Stimulated activated CD8-positive, alpha-beta memory T cell treated with anti-CD3 and anti-CD28 coated beads, Interleukin-15, amount 100 ng/mL, for 48 hours (primary cell): ENCODE results near the gene TBC1D2.

Source experiments
- DNase-seq, 2 donors: peaks; one replicate each; pipeline ENCODE4 v3.0.0-alpha.2; 2020; ENCODE audit warnings: low read depth in 2 of 2

Gene TBC1D2

GRCh38 chr9:98172604-98173003, 82.8 kb downstream of the TBC1D2 start:
- no peak for DNase-seq

GRCh38 chr9:98171176-98171925, 84.1 kb downstream of the TBC1D2 start:
- no peak for DNase-seq

GRCh38 chr9:98168941-98169488, 86.4 kb downstream of the TBC1D2 start:
- no peak for DNase-seq

GRCh38 chr9:98168153-98168780, 87.2 kb downstream of the TBC1D2 start:
- no peak for DNase-seq

GRCh38 chr9:98164912-98165311, 90.5 kb downstream of the TBC1D2 start:
- no peak for DNase-seq

GRCh38 chr9:98162613-98163012, 92.8 kb downstream of the TBC1D2 start:
- no peak for DNase-seq

GRCh38 chr9:98161851-98162250, 93.6 kb downstream of the TBC1D2 start:
- no peak for DNase-seq

GRCh38 chr9:98159790-98160189, 95.7 kb downstream of the TBC1D2 start:
- DNase-seq, result no peak

GRCh38 chr9:98159301-98159700, 96.1 kb downstream of the TBC1D2 start:
- DNase-seq, result no peak

- DNase-seq, result no peak
Observed at GRCh38 chr9:98158071-98158831, 97.2 kb downstream of the TBC1D2 start.

GRCh38 chr9:98157372-98157771, 98.1 kb downstream of the TBC1D2 start:
- DNase-seq, result no peak

GRCh38 chr9:98154678-98155077, 100.8 kb downstream of the TBC1D2 start:
- DNase-seq, result no peak

- DNase-seq, result no peak
Observed at GRCh38 chr9:98152526-98152925, 102.9 kb downstream of the TBC1D2 start.

- no peak for DNase-seq
Observed at GRCh38 chr9:98150721-98151120, 104.7 kb downstream of the TBC1D2 start.

GRCh38 chr9:98150164-98150563, 105.3 kb downstream of the TBC1D2 start:
- no peak for DNase-seq

- DNase-seq, result no peak
Observed at GRCh38 chr9:98149422-98149821, 106.0 kb downstream of the TBC1D2 start.
